RWPE2 (cell line): ENCODE data around the gene SLC5A1.

ENCODE experiments used
- ATAC-seq: fragments of 200-7000 bp; cut with Tn5 transposase; 3 replicates; pipeline ENCODE4 v1.9.1; 2021; ENCODE audit warnings: low read depth
- DNase-seq: peaks from one replicate; pipeline ENCODE4 v3.0.0-alpha.2; 2020; ENCODE audit warnings: low spot score
- H3K27ac ChIP-seq: fragments of 450-650 bp; 2 replicates; pipeline ENCODE4 v1.5.1; 2017; ENCODE audit warnings: mild to moderate bottlenecking; ENCODE audit not compliant: poor library complexity, severe bottlenecking
- H3K27me3 ChIP-seq: fragments of 250-450 bp; sonication (Bioruptor Pico); 2 replicates; pipeline ENCODE4 v1.5.1; 2021; ENCODE audit warnings: mild to moderate bottlenecking, moderate library complexity; ENCODE audit not compliant: insufficient read depth, poor library complexity, severe bottlenecking
- H3K36me3 ChIP-seq: fragments of 250-450 bp; sonication (Bioruptor Pico); 2 replicates; pipeline ENCODE4 v1.5.1; 2020; ENCODE audit warnings: low read depth, mild to moderate bottlenecking, moderate library complexity
- H3K4me1 ChIP-seq: fragments of 250-450 bp; sonication (Bioruptor Pico); 2 replicates; pipeline ENCODE4 v1.5.1; 2021; ENCODE audit warnings: mild to moderate bottlenecking, moderate library complexity; ENCODE audit not compliant: insufficient read depth, poor library complexity, severe bottlenecking
- H3K4me3 ChIP-seq: fragments of 250-450 bp; sonication (Bioruptor Pico); 2 replicates; pipeline ENCODE4 v1.5.1; 2021; ENCODE audit warnings: mild to moderate bottlenecking, moderate library complexity; ENCODE audit not compliant: severe bottlenecking
- H3K9me3 ChIP-seq: fragments of 250-450 bp; sonication (Bioruptor Pico); 2 replicates; pipeline ENCODE4 v1.5.1; 2021; ENCODE audit warnings: mild to moderate bottlenecking, moderate library complexity; ENCODE audit not compliant: severe bottlenecking
- CTCF ChIP-seq: fragments of 450-650 bp; IDR thresholded peaks from one replicate; pipeline ENCODE4 v1.5.1; 2017; ENCODE audit warnings: mild to moderate bottlenecking, moderate library complexity; ENCODE audit not compliant: poor library complexity, severe bottlenecking

Gene SLC5A1

GRCh38 chr22:32052936-32053791, 10.1 kb downstream of the SLC5A1 start:
- DNase-seq (no peak), ATAC-seq (no peak)
- Histone ChIP-seq H3K4me1 (peaks cover 12% of the 10 kb centered on the region), H3K9me3 (no peaks in the 10 kb centered on the region), H3K4me3 (no peak overlapping the region), H3K27me3 (no peaks in the 10 kb centered on the region), H3K27ac (no peak overlapping the region), H3K36me3 (no peaks in the 10 kb centered on the region)
- TF ChIP-seq CTCF: no peak

- H3K36me3 ChIP-seq: no peaks in the 10 kb centered on the region
- H3K9me3 ChIP-seq: no peaks in the 10 kb centered on the region
- ATAC-seq: no peak
- TF ChIP-seq CTCF: no peak
- DNase-seq: no peak
- H3K4me3 ChIP-seq: no peak overlapping the region
- H3K27me3 ChIP-seq: no peaks in the 10 kb centered on the region
- H3K27ac ChIP-seq: no peak overlapping the region
- H3K4me1 ChIP-seq: peaks cover 10% of the 10 kb centered on the region
These were observed 12.0 kb downstream of the SLC5A1 start for GRCh38 chr22:32055069-32055468.

- ATAC-seq: no peak
These were observed 15.7 kb downstream of the SLC5A1 start for GRCh38 chr22:32058656-32059260.

GRCh38 chr22:32059426-32059825, 16.4 kb downstream of the SLC5A1 start:
- Histone ChIP-seq H3K4me1 (no peaks in the 10 kb centered on the region), H3K9me3 (no peaks in the 10 kb centered on the region), H3K27ac (no peak overlapping the region), H3K4me3 (no peak overlapping the region), H3K36me3 (no peaks in the 10 kb centered on the region), H3K27me3 (peaks cover 3% of the 10 kb centered on the region)
- DNase-seq: no peak
- no peak for TF ChIP-seq CTCF
- no peak for ATAC-seq

More at GRCh38 chr22:32058656-32059260, 15.7 kb downstream of the SLC5A1 start:
- H3K9me3 ChIP-seq: no peaks in the 10 kb centered on the region
- no peak for TF ChIP-seq CTCF
- H3K4me3 ChIP-seq: no peak overlapping the region
- H3K36me3 ChIP-seq: no peaks in the 10 kb centered on the region
- H3K4me1 ChIP-seq: no peaks in the 10 kb centered on the region
- H3K27ac ChIP-seq: no peak overlapping the region
- no peak for DNase-seq
- no peaks in the 10 kb centered on the region for H3K27me3 ChIP-seq

- ATAC-seq: no peak
These were observed 20.6 kb downstream of the SLC5A1 start for GRCh38 chr22:32063701-32064100.

More at GRCh38 chr22:32063701-32064100, 20.6 kb downstream of the SLC5A1 start:
- H3K9me3 ChIP-seq: no peaks in the 10 kb centered on the region
- H3K36me3 ChIP-seq: no peaks in the 10 kb centered on the region
- H3K4me1 ChIP-seq: no peaks in the 10 kb centered on the region
- no peak for DNase-seq
- no peak overlapping the region for H3K4me3 ChIP-seq
- H3K27ac ChIP-seq: no peak overlapping the region
- no peak for TF ChIP-seq CTCF
- peaks cover 8% of the 10 kb centered on the region for H3K27me3 ChIP-seq
